HG03469 (cell line): ENCODE results near the gene NEK6.

Experiments
- ATAC-seq: cut with Tn5 transposase; IDR thresholded peaks from one replicate; pipeline ENCODE4 v1.9.1; 2021; ENCODE audit warnings: mild to moderate bottlenecking, moderate library complexity, moderate number of reproducible peaks; ENCODE audit not compliant: unreplicated experiment

Gene NEK6

DNA sequence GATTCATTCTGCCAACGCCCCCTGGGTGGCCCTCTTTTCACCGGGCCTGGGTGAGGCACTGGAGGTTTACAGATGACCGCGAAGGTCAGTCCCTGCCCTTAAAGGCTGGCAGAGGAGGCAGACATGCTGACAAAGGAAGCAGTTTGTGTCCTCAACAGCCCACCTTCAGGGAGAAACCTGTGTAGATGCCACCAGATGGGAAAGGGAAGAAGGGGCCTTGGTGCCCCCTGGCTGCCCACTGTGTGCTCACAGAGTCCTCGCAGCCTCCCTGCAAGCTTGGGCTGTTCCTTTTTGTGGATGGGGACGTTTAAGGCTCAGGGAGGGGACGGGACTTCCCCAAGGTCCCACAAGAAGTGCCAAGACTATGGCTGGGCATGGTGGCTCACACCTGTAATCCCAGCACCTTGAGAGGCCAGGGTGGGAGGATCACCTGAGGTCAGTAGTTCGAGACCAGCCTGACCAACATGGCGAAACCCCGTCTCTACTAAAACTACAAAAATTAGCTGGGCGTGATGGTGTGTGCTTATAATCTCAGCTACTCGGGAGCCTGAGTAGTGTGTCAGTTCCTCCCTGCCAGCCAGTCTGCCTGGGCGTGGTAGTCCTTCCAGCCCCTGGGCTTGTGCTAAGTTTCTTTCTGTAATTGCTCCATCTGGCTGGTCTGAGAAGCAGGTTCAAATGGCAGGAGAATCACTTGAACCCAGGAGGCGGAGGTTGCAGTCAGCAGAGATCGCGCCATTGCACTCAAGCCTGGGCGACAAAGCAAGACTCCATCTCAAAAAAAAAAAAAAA lies 36.2 kb downstream of the NEK6 start:
- ATAC-seq: no peak

DNA sequence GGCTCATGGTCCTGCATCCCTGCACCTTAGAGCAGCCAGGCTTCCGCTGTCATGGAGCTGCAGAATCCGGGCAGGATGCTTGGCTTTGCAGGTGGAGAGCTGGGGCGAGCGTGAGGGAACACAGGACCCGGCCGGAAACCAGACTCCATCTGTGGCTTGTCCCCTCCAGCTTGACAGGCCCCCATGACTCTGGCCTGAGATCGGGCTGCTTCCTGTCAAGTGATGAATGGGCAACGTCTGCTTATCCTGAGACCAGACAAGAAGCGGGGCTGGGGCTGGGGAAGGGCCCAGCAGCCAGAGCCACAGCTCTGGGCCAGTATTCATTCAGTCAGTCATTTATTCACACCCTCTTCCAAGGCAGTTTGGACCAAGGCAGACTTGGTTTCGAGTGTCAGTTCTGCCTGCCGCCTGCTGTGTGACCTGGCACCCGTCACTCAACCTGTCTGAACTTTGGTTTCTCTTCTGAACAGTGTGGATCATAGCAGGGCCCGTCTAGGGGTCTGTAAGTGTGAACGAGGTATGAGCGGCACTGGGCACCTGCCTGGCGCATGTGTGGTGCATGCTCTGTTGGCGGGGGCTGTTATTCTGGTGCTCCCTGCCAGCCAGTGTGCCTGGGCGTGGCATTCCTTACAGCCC lies 37.5 kb downstream of the NEK6 start:
- ATAC-seq: no peak

DNA sequence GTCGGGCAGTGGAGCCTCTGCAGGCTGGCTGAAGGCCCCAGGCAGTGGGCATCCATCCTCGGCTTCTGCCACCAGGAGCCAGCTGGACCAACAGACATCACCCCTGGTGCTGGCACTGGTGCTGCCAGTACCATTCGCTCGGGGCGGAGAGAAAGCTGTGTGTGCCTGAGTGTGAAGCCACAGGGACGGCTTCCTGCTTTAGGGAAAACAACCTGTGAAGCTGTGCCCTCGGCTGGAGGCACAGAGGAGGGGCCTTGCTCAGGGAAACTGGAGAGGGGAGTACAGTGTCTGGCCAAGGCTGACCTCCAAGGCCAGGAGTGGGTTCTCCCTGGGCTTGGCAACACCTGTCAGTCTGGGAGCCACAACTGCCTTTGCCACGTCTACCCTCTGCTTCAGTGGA lies 38.3 kb downstream of the NEK6 start:
- ATAC-seq: no peak

DNA sequence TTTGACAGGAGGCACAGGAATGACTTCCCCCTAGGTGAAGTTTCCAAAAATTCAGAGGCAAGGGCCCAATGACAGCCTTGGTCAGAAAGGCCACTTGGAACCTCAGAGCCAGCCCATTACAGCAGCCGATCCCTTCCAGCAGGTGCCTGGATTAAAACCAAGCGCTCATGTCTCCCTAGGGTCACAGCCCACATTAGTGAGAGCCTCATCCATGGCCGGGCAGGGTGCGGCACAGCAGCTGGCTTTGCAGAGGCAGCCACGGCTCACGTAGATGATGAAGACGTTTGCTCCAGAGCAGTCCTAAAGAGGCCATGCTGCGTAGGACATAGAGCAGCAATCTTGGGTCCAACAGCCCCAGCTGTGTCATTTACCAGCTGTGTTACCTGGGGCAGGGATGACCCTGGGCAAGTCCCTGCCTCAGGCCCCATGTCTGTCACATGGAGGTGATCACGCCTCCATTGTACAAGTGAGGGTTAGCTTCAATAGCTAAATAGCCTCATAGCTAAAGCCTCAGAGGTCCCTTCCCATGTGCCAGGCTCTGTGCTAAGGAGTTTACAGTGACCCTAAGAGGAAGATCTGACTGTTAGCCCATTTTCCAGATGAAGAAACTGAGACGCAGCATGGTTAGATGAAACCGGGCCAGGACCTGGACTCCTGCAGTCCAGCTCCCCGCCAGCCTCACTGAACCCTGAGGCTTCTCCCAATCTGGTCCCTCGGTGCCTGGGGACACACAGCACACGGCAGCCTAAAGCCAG lies 39.2 kb downstream of the NEK6 start:
- ATAC-seq: no peak

DNA sequence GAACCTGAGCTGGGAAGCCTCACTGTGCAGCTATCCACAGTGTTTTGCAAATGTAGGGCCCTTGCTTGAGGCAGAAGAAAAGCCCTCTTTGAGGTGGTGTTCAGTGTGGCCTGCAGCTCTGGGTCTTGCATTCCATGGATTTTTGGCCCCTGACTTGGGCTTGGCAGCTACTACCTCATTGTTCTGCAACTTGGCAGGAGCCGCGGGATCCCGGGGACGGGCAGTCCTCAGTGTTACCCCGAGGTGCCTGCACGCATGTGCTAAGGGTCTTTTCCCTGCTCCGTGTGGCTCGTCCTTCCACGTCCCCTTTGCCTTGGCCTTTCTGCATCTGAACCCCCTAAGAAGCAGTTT lies 39.8 kb downstream of the NEK6 start:
- ATAC-seq: no peak

DNA sequence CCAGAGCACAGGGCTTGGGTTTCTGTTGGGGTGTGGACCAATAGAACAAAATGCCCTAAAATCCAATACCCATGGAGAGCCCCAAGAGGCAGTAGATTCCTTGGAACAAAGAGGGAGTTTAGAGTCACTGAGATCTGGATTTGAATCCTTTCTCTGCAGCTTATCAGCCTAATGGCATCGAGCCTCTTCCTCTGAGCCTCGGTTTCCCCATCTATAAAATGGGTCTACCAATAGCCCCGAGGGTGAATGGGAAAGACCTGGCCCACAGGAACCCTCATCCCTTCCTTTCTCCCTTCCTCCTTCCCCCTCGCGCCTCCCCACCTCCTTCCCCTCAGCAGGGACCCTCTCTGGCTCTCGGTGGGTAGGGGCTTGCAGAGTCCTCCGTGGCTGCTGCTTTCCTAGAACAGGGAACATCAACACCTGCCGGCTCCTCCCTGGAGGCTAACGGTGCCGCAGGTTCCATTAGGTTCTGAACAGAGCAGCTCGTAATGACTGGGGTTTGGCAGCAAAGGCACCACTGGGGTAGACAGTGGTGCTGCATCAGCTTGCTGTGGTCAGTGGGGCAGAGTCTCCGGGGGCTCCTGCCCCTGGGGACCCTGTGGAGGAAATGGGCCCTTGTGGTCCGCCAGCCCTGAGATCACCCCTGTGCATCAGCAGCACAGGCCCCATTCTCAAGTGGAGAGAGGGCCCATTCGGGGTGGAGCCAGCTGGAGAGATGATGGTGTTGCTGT lies 40.3 kb downstream of the NEK6 start:
- ATAC-seq: no peak

DNA sequence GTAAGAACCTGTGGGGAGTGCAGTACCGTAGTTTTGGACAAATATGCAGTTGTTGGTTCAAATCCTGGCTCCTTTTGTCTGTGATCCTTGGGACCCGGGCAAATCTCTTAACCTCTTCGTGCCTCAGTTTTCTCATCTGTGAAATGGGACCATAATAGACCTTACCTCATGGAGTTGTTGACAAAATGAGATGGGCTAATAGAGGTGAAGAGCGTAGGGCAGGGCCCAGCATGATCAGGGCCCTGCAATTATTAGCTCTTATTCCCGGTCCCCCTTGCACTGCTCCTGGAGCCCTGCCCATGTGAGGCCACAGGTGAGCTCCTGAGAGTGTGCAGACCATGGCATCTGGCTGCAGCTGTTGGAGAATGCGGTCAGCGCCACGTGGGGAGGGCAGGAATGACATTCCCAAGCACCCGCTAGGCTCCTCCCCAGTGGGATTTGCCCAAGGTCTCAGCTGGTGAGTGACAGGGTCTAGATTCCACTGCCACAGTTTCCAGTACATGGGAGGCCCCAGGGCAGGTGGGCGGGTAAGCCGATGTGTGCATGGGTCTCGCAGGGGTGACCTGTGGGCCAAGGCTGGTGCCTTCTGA lies 41.0 kb downstream of the NEK6 start:
- ATAC-seq: no peak

DNA sequence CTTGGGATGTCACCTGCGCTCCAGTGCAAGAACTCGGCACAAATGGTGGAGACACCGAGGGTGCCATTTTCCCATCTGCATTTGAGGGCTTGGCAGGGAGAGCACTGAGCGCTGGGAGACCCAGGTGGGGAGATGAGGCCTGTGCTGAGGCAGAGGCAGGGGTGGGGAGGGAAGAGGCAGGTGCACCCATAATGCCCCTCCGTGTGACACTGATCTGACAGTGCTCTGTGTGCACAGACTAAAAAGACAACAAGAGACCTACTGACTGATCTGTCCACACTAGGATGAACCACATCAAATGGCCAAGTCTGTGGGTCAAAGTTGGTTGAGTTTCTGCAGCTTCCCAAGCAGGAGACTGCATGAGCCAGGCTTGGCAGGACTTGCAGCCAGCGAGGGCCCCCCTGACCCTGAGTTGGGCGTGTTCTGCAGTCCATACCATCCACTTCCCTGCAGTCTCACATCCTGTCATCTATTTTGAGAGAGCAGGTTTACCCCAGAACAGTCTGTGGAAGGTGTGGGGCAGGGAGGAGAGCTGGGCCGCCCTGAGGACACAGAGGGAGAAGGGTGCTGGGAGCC lies 41.9 kb downstream of the NEK6 start:
- ATAC-seq: no peak

DNA sequence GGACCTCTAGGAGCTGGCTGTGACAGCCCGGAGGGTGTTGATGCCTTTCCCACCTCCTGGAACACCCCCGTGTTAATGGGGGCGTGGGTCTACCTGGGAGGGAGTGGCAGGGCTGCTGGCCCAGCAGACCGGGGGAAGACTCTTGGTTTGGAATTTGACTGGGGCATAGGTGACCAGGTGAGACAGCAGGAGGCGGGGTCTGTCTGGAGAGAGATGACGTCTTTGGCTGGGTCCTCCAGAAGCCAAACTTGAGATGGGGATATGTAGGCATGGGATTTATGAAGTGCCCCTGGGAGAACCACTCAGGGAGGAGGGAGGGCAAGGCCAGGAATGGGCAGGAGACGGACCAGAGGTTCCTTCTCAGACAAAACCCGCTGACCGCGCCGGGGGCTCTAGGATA lies 42.6 kb downstream of the NEK6 start:
- no peak for ATAC-seq

DNA sequence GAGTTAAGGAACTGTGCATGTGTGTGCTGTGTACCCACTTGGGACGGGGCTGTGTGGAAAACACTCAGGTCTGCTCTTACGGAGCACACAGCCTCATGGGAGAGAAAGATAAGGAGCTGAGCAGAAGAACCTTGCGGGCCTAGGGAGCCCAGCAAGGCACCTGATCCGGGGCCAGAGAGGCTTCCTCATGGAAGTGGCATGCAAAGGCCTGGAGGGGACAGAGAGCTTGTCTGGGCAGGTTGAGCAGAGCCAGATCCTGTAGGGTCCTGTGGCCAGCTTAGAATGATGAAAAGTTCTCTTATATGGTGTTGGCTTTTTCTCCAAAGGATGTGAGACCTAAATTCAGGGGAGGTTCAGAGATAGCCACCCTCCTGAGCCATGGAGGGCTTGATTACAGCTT lies 45.2 kb downstream of the NEK6 start:
- no peak for ATAC-seq

DNA sequence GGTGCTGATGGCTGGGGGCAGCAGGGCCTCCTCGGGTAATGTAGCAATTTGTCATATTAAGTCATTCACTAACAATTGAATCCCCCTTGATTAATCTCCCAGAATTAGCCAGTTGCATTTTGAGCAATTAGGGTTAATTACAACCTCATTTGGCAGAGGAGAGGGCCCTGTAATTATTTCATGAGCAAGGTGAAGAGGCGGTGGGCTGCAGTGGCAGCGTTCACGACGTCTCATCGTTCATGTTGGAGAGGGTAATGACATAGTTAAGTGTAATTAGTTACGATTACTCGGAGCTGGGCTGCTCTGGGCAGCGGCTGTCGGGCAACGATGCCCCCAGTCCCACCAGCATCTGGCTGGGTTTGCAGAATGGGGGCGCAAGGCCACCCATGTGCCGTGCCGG lies 46.0 kb downstream of the NEK6 start:
- ATAC-seq: no peak

DNA sequence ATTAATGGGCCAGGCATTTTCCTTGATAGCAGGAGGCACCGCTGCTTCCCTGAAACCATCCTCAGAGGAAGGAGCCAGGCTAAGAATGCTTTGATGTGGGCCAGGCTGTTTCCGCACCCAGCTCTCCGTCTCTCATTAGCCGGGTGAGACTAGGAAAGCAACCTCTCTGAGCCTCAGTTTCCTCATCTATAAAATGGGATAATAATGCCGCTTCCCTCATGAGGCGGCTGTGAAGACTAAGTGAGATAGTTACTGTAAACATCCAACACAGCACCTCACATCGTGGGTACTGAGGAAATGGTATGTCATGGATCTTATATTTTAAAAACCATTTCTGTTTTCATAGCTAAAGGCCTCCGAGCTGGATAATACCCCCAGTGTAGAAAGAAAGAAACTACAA lies 46.5 kb downstream of the NEK6 start:
- ATAC-seq: no peak

DNA sequence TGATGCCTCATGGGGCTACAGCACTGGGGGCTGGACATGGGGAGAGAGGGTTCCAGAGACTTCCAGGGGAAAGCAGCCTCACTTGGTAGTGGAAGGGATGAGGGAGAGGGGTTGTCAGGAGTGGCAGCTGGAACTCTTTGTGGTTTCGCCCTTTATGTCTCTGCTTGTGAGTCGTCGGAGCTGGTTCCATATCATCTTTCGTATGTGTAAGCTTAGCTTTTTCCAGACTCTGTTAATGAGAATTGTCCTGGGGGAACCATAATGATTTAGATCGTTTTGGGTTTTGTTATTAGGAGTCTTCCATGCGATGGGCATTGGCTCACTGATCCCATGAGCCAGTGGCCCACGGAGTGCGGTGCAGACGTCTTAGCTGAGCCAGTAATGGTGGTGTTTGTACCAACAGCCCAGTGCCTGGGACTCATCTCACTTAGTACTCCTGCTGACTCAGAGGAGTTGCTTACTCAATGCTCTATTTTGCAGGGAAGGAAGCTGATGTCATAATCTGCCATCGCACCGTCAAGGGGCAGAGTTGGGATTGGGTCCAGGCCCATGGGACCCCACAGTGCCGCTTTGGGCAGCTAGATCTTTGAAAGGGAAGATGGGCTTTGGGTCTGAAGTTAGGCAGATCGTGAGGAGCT lies 48.5 kb downstream of the NEK6 start:
- ATAC-seq: no peak

DNA sequence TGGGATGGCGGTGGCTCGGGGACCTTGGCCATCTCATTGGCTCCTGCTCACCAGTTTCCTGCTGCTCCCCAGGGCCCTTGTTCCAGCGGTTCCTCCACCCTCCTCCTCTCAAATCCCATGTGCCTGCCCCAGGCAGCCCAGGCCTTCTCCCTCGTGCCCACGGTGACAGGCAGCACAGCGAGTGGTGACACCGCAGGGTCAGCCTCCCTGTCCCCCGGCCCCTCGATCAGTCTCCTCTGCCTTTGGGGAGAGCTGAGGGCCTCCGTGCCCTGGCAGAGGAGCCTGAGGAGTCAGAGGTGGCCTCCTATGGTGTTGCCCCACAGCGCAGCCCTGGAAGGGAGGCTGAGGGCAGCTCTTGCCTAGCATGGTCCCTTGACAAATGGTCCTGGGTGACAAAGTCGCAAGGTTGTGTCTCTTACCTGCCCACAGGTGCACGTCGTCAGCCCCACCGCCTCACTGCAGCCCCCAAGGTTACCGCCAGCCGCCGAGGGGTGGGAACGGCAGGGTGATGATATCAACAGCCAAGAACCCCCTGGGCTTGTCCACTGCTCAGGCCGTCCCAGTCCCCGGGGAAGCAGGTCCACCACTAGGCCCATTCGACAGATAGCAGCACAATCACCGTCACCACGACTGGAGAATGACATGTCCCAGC lies 49.8 kb downstream of the NEK6 start:
- ATAC-seq: no peak

DNA sequence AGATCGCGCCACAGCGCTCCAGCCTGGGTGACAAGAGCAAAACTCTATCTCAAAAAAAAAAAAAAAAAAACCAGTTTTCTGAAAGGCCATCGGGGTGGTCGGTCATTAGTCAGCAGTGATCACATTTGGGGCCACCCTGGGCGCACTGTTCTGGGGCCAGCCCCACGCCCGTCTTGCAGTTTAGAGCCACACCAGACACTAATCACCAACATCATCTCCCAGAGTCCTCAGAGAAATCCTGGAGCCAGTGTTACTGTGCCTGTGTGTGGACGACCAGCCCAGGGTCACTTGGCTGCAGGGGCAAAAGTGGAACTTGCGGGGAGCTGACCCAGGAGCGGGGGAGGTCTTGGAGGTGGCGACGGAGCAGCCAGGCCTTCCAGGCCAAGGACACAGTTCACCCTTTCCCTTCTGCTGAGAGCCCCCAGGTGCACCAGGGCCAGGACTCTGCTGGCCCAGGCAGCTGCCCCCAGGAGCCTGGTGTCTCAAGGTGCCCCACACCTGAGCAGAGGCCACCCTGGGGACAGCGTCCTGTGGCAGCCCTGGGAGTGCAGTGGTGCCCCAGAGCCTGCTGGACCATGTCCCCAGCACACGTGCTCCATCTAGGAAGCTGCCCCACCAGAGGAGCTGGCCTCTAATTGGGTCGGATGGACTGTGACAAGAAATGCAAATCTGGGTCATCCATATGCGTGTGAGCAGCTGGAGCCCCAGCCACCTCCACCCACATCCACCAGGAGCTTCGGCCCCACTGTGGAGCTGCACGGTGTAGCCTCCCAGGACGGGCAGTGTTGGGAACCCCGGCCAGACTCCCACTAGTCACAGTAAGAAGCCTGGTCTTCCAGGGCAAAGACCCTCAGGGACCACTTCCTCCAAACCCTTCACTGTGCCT lies 51.1 kb downstream of the NEK6 start:
- no peak for ATAC-seq

DNA sequence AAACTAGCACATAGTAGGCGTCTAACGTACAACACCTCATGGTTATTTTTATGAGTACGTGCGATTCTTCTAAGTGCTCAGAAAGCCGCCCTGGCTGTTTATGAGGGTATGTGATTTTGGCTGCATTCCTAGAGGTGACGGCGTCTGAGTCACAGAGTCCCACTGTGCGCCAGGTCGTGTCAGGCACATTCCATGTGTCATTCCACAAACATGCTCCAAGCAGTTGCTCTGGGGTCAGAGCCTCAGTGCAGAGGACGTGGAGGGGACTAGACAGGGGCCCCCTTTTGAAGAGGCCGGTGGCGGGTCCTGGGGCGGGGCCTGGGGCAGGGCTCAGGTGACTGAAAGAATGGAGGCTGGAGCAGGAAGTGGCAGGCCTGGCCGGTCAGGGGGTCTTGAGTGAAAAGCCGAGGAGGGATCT lies 51.9 kb downstream of the NEK6 start:
- ATAC-seq: no peak

DNA sequence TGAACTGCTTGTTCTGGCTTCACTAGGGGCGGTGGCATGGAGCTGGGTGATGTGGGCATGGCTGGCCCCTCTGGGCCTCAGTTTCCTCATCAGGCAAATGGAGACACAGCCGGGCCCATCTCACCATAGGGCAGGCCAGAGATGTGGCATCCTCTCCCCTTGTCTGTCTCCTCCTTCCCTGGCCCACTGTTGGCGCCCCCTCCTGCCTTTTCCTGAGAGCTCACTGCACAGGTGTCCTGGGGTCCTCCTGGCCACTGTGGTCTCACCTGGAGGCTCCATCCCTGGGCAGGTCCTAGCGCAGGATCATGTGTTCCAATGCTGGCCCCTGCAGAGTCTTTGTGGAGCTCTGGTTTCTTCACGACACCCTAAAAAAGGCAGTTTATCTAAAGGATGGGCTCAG lies 53.5 kb downstream of the NEK6 start:
- no peak for ATAC-seq
